Vagina (tissue), 2 donors: ENCODE data around the gene CDKL4. TPM values are rescaled to one million over a fixed set of nuclear protein-coding genes. Genes with fewer than 3 reads are reported as not detected.

Experiments
- DNase-seq, 2 donors: peaks; one replicate each; pipeline ENCODE4 v3.0.0-alpha.2; 2017; ENCODE audit errors: extremely low spot score in 2 of 2
- H3K27ac ChIP-seq: fragments of 200-600 bp; sonication (generic); one replicate; pipeline ENCODE4 v1.5.1; 2019
- H3K27me3 ChIP-seq: fragments of 200-600 bp; sonication (generic); one replicate; pipeline ENCODE4 v1.5.1; 2019
- H3K36me3 ChIP-seq, 2 donors: fragments of 200-600 bp; sonication (generic); one replicate each; pipeline ENCODE4 v1.5.1; 2017 to 2019
- H3K4me1 ChIP-seq: fragments of 200-600 bp; sonication (generic); one replicate; pipeline ENCODE4 v1.5.1; 2019
- H3K4me3 ChIP-seq, 2 donors: fragments of 200-600 bp; sonication (generic); 1 replicate in 1 of 2; 2 replicates in 1 of 2; pipeline ENCODE4 v1.5.1; 2016 to 2019
- H3K9me3 ChIP-seq: fragments of 200-600 bp; sonication (generic); one replicate; pipeline ENCODE4 v1.5.1; 2019
- CTCF ChIP-seq, 3 experiments: fragments of 450-650 bp in 2 of 3; fragments of 200-600 bp in 1 of 3; sonication (generic) in 1 of 3; IDR thresholded peaks; one replicate each; pipeline ENCODE4 v1.5.1; 2017 to 2019; ENCODE audit warnings: antibody characterized with exemption in 3 of 3, mild to moderate bottlenecking in 2 of 3, moderate library complexity in 2 of 3
- POLR2A ChIP-seq, 2 donors: fragments of 450-650 bp; IDR thresholded peaks; one replicate each; pipeline ENCODE4 v1.6.1; 2017; ENCODE audit warnings: antibody characterized with exemption in 2 of 2, mild to moderate bottlenecking in 2 of 2, moderate library complexity in 2 of 2
- POLR2AphosphoS5 ChIP-seq, 2 donors: sonication (generic); formaldehyde crosslinking; IDR thresholded peaks; one replicate each; pipeline ENCODE4 v1.9.0; 2017; ENCODE audit warnings: antibody characterized with exemption in 2 of 2, mild to moderate bottlenecking in 2 of 2, low read depth in 1 of 2; ENCODE audit not compliant: insufficient read depth in 1 of 2
- intact Hi-C: fragments of 100-400 bp; cut with DNase I; formaldehyde crosslinking; loops from one replicate; pipeline ENCODE4 v1.15.1; 2023
- total RNA-seq: library from RNA; depleted of rRNA; stranded (reverse); fragments of >200 nt; gene quantifications from one replicate; pipeline ENCODE4 v1.2.3, GENCODE V29; 2016

The CDKL4 gene
- total RNA-seq, 1 donor from 2014 or later: 2.7 TPM

GRCh38 chr2:39264733-39265132 is 21.0 kb upstream of the CDKL4 start:
- TF ChIP-seq POLR2AphosphoS5 (IDR thresholded peaks at IDR 0.05; ENCODE audit: insufficient read depth in 1 of 2, low read depth in 1 of 2): no peak
- no peak for TF ChIP-seq POLR2A (IDR thresholded peaks at IDR 0.05)
- no peak for TF ChIP-seq CTCF (IDR thresholded peaks at IDR 0.05)
- no peak for DNase-seq

GRCh38 chr2:39260087-39260486 is 16.3 kb upstream of the CDKL4 start:
- H3K27me3 ChIP-seq: no peaks in the 10 kb centered on the region
- intact Hi-C loops: no loop called here
- H3K27ac ChIP-seq: no peak overlapping the region
- no peak overlapping the region for H3K4me3 ChIP-seq
- DNase-seq: no peak
- no peak for TF ChIP-seq CTCF (IDR thresholded peaks at IDR 0.05)
- no peak for TF ChIP-seq POLR2AphosphoS5 (IDR thresholded peaks at IDR 0.05; ENCODE audit: insufficient read depth in 1 of 2, low read depth in 1 of 2)
- no peak for TF ChIP-seq POLR2A (IDR thresholded peaks at IDR 0.05)
- H3K4me1 ChIP-seq: no peaks in the 10 kb centered on the region
- H3K9me3 ChIP-seq: no peaks in the 10 kb centered on the region
- peaks cover 0 to 44% of the 10 kb centered on the region in 2 donors for H3K36me3 ChIP-seq

More at GRCh38 chr2:39264733-39265132, 21.0 kb upstream of the CDKL4 start:
- peaks cover 0 to 28% of the 10 kb centered on the region in 2 donors for H3K36me3 ChIP-seq
- H3K27ac ChIP-seq: no peak overlapping the region
- H3K4me3 ChIP-seq: no peak overlapping the region
- no peaks in the 10 kb centered on the region for H3K4me1 ChIP-seq
- no peaks in the 10 kb centered on the region for H3K9me3 ChIP-seq
- intact Hi-C loops: no loop called here
- no peaks in the 10 kb centered on the region for H3K27me3 ChIP-seq

GRCh38 chr2:39256040-39256439 is 12.3 kb upstream of the CDKL4 start:
- Histone ChIP-seq H3K4me1 (no peaks in the 10 kb centered on the region), H3K27ac (no peak overlapping the region), H3K4me3 (no peak overlapping the region), H3K36me3 (peaks cover 0 to 64% of the 10 kb centered on the region in 2 donors), H3K9me3 (no peaks in the 10 kb centered on the region), H3K27me3 (no peaks in the 10 kb centered on the region)
- intact Hi-C loops: no loop called here
- DNase-seq: no peak
- TF ChIP-seq POLR2AphosphoS5 (IDR thresholded peaks at IDR 0.05; ENCODE audit: insufficient read depth in 1 of 2, low read depth in 1 of 2) (no peak), CTCF (IDR thresholded peaks at IDR 0.05) (no peak), POLR2A (IDR thresholded peaks at IDR 0.05) (no peak)

GRCh38 chr2:39252888-39253518 is 9.2 kb upstream of the CDKL4 start:
- no peaks in the 10 kb centered on the region for H3K9me3 ChIP-seq
- H3K27me3 ChIP-seq: no peaks in the 10 kb centered on the region
- intact Hi-C loops: no loop called here
- H3K36me3 ChIP-seq: peaks cover 0 to 51% of the 10 kb centered on the region in 2 donors
- H3K27ac ChIP-seq: no peak overlapping the region
- no peak for DNase-seq
- TF ChIP-seq POLR2AphosphoS5 (IDR thresholded peaks at IDR 0.05; ENCODE audit: insufficient read depth in 1 of 2, low read depth in 1 of 2): no peak
- TF ChIP-seq POLR2A (IDR thresholded peaks at IDR 0.05): no peak
- TF ChIP-seq CTCF (IDR thresholded peaks at IDR 0.05): no peak
- no peaks in the 10 kb centered on the region for H3K4me1 ChIP-seq
- no peak overlapping the region for H3K4me3 ChIP-seq

- no peak overlapping the region for H3K4me3 ChIP-seq
- TF ChIP-seq POLR2A (IDR thresholded peaks at IDR 0.05) (no peak), POLR2AphosphoS5 (IDR thresholded peaks at IDR 0.05; ENCODE audit: insufficient read depth in 1 of 2, low read depth in 1 of 2) (no peak), CTCF (IDR thresholded peaks at IDR 0.05) (no peak)
- no peaks in the 10 kb centered on the region for H3K27me3 ChIP-seq
- DNase-seq: no peak
- no peaks in the 10 kb centered on the region for H3K9me3 ChIP-seq
- H3K36me3 ChIP-seq: peaks cover 0 to 15% of the 10 kb centered on the region in 2 donors
- no peak overlapping the region for H3K27ac ChIP-seq
- H3K4me1 ChIP-seq: no peaks in the 10 kb centered on the region
- intact Hi-C loops: no loop called here
These were observed 3.8 kb upstream of the CDKL4 start for GRCh38 chr2:39247512-39248043.
